ENCODE results near the gene BTBD6. TPM values are rescaled to one million over a fixed set of nuclear protein-coding genes. Genes with fewer than 3 reads are reported as not detected.

BTBD6 gene
- total RNA-seq, 1 experiment from 2014 or later: 16.2 TPM

DNA sequence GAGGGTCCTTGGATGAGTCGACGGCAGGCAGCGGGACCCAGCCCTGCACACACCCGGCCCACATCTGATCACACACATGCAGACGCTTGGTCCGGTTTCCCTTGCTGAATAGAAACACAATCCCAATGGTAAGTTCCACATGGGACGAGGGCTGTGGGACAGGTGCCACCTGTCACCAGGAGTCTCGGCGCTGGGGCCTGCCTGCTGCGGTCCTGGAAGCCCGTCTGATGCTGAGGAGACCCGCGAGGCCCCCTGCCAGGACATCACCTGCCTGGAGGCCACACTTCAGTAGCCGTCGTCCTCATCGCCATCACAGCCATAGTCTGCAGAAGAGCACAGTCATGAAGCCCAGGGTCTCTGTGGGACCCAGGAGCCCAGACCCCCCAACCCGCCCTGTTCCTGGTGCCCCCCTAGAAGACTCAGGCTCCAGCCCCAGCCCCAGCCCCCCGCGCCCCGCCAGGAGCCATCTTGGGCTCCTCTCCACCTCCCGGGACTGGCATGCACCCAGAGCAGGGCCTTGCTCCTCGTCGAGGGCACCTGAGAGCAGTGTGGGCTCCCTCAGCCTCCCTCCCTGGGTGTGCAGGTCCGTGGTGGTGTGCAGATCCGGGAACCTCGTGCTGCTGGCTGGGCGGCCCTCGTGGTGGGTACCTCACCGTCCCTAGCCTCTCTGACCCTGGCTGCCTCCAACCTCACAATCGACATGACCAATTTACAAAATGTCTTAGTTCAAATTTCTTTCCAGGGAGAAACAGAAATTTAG is 37.9 kb upstream of the BTBD6 start:
- DNase-seq (ENCODE audit: extremely low read depth, low read depth): no peak

DNA sequence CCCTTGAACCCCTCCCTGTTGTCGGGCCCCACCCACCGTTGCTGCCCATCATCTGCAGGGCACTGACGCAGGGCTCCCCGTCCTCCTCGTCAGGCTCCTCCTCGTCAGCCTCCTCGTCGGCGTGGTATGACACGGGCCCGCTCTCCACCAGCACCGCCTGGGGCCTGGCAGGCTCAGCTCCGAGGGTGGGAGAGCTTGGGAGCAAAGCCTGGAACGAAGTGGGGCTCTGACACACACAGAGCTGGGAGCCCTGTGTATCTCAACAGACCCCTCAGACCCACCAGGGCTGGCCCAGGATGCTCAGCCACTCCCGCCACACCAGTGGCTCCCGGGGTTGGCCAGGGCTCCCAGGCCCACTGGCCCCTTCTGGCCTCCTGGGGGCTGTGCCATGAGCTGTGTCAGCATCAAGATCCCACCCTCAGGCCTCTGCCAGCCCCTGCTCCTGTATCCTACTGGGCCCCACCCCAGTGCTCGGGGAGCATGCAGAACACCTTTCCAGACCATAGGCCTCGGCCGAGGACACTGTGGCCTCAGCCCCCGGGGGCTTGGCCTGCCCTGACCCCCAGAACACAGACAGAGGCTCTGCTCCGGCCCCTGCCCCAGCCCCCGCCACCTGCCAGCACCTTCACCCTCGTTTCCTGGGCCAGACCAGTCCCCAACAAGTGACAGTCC is 37.1 kb upstream of the BTBD6 start:
- no peak for DNase-seq (ENCODE audit: extremely low read depth, low read depth)

DNA sequence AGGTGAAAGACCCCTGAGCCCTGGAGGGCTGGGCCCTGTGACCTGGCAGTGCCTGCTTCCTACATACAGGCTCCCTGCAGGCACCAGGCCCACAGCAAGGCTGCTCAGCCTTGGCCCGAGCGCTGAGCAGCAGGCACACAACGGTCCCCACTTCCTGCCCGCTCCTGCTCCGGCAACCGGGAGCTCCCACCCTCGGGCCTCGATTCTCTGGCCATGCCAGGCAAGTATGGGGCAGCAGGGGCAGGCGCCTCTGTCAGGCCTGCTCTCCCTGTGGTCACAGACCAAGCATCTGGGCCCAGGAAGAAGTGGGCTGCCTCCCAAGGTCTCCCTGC is 36.6 kb upstream of the BTBD6 start:
- no peak for DNase-seq (ENCODE audit: extremely low read depth, low read depth)

DNA sequence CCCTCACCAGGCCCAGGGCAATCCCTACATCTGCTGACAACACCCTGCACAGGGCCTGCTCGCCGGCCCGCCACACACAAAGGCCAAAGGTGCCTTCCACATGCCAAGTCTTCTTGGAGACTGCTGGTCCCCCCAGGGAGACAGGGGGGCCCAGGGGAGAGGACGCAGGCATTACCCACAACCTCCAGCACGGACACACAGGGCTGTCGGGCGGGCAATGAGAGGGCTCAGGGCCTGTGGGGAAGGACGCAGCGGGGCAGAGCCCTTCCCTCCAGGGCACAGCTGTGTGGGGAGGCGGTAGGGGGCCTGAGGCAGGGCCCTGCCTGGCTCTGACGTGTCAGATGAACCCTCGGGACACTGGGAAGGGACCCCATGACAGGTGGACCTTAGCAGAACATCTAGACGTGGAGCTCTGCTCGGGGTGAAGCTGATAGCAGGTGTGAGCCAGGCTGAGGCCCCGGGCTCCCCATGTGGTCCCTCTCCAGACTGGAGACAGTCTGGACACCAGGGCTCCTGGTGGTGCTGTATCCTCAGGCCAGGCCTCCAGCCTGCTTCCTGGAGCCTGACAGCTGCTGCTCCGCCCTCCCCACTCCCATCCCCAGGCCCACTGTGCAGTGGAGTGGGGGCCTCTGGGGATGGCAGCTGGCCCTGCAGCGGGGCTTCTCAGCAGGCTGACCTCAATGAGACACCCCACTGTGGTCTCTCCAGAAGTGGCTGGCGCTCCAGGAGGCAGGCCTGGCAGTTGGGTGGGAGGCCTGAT is 35.6 kb upstream of the BTBD6 start:
- no peak for DNase-seq (ENCODE audit: extremely low read depth, low read depth)

DNA sequence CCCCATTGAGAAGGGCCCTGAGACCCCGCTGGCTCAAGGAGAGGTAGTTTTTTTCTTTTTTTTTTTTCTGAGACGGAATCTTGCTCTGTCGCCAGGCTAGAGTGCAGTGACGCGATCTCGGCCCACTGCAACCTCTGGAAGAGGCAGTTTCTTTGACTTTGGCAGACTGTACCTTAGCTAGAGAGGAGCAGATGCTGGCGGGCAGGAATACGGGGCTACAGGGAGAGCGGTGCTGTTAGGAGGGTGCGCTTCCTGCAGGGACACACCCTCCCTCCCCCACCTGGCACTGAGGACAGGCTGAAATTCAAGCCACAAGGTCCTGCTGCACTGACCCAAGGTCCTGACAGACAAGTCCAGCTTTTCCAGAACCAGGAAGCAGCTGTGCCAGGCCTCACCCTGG is 35.0 kb upstream of the BTBD6 start:
- DNase-seq (ENCODE audit: extremely low read depth, low read depth): no peak

DNA sequence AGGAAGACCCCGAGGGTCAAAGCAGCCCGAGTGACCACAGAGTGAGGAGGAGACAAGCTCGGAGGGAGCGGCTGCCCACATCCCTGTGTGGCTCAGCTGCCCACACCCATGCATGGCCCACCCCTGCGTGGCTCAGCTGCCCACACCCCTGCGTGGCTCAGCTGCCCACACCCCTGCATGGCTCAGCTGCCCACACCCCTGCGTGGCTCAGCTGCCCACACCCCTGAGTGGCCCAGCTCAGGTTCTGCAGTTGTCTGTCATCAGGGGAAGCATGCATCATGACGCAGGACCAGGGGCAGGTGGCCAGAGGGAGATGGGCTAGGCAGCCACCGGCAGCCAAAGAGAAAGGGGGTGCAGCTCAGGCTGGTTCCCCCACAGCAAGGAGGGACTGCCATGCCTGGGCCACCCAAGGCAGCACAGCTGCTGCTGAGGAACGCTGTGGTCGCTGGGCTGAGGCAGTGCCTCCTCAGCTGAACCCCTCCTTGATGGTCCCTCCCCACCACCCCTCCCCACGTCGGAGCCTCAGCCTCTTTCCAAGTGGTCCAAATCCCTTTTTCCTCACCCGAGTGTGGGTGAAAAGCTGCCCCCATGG is 33.9 kb upstream of the BTBD6 start:
- DNase-seq (ENCODE audit: extremely low read depth, low read depth): no peak

DNA sequence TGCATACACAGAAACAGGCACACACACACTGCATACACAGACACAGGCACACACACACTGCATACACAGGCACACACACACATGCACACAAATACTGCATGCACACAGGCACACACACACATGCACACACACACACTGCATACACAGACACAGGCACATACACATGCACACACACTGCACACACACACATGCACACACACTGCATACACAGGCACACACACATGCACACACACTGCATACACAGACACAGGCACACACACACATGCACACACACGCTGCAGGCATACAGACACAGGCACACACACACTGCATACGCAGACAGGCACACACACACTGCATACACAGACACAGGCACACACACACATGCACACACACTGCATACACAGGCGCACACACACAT is 32.7 kb upstream of the BTBD6 start:
- DNase-seq (ENCODE audit: extremely low read depth, low read depth): no peak

DNA sequence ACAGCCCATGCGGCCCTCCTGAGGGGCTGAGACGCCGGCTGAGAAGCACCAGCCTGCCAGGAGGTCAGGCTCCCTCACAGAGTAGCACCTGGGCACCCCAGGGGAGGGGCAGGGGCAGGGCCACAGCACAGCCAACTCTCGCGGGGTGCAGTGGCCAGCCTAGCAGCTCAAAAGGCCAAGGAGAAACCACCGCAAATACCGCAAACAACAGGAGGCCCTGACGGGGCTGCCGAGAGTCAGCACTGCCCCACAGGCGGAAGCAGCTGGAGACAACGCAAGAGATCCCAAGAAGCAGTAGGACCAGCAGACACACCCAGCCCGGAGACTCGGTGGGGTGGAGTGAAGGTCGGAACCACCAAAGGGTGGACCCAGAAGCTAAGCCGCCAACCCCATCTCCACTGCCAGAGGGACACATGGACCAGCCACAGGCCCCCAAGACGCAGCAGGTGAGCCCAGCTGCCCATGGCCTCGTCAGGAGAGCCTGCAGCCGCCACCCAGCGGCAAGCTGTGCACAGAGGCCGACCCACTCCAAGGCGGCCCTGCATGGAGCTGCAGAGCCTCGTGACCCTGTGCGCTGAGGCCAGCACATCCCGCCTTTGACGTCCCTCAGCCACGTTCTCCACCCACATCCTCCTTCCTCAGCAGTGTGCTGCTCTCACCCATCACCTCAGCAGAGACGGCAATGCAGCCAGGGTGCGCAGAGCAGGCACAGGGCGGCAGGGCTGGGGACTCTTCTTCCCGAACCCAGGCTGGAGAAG is 31.7 kb upstream of the BTBD6 start:
- no peak for DNase-seq (ENCODE audit: extremely low read depth, low read depth)

DNA sequence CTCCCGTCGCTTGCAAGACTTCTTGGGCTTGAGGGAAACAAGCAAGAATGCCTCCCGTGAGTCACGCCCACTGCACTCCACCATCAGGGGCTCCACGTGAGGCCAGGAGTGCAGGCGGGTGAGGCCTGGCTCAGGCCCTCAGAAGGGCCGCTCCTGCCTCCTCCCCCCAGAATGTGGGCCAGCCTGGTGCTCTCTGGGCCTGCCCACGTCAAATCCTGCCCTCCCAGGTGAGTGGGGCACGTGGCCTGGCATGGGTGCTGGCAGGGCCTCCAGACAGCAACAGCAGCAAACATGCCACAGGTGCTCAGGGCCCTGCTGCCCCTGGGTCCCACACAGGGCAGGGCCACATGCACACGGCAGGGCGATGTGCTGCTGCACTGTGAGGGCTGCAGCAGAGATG is 30.6 kb upstream of the BTBD6 start:
- DNase-seq (ENCODE audit: extremely low read depth, low read depth): no peak

DNA sequence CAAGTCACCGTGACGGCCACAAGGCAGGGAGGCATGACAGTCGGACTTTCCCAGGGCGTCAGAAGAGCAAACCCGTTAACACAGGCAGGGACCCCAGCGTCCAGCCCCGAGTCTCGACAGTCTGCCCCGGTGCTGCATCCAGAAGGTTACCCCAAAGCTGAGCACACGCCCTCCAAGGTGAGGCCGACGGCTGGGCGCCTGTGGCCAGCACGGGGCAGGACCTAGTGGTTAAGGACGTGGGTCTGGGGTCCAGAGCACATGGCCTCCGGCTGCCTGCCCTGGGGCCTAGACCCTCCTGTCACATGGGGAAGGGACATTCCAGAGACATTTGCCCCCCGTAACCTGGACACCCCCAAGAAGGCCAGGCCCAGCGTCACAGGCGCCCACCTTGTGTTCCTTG is 29.7 kb upstream of the BTBD6 start:
- no peak for DNase-seq (ENCODE audit: extremely low read depth, low read depth)

DNA sequence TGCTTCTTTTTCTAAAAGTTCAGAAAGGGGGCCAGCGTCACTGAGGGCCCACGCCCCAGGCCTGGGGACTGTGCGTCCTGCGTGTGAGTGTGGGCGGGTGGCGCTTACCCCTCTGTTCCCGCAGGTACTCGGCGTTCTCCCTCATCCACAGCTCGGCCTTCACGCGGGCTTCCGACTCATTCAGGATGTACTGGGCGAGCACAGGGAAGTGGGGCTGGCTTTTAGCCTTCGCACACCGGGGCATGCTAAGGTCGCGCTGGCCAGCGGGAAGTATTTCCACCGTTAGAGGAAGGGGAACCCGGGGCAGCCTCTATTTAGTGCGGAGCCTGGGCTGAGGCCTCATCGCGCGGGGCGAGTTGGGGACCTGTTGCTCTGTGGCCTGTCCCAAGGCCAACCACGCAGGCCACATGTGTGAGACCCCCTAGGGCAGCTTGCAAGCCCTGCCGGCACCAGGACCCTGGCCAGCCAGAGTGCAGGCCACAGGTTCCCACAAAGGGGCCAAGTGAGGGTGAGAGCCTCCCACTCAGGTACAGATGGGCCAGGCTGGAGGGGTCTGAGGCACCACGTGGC is 29.2 kb upstream of the BTBD6 start:
- no peak for DNase-seq (ENCODE audit: extremely low read depth, low read depth)

DNA sequence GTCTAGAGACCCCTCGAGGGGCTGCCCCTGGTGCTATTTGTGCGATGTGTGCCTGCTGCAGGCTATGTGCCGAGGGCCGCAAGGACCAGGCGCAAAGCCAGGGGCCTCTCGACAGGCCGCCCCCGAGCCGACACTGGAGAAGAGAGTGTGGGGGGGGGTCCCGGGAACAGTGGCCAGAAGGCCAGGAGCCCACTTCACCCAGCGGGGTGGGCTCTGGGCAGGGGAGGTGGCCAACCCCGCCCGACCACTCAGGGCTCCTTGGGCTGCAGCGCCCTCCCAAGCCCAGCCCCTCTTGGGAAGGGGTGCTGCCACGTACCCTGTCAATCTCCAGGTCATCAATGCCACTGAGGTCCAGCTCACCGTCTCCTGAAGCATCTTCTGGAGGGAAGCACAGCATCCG is 28.6 kb upstream of the BTBD6 start:
- DNase-seq (ENCODE audit: extremely low read depth, low read depth): no peak

DNA sequence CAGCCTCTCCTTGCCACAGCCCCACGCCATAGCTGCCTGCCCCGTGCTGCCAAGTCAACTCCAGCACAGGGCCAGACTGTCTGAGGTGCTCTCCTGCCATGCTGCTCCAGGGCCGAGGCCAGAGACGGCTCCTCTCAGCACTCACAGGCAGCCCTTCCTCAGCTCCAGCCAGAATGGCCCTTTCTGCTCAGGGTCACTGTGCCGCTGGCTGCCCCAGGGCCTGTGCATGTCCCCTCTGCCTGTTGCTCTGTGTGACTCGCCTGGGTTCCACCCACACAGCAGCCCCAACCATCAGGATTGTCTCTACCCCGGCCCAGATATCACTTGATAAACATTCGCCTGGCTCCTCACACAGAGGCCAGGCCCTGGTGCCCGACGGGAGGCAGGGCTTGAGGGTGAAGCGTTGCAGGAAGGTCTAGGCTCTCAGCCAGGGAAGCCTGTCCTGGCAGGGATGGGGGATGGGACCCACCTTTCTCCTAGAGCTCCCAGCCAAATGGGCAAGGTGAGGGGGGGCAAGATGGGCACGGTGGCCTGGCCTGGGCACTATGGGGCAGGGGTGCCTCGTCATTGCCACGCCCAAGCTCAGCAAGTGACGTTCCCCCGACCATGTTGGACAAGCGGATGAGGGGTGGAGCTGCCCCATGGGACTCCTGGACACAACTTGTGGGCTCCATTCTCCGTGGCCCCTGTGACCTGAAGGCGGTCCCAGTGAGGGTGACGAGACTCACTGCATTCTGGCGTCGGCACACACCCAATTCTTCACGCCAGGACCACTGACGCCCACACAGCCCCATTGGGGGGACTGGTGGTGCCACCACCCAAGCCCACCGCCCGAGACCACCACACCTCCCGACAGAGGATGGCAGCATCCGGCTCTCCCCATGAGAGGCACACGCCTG is 27.4 kb upstream of the BTBD6 start:
- no peak for DNase-seq (ENCODE audit: extremely low read depth, low read depth)

DNA sequence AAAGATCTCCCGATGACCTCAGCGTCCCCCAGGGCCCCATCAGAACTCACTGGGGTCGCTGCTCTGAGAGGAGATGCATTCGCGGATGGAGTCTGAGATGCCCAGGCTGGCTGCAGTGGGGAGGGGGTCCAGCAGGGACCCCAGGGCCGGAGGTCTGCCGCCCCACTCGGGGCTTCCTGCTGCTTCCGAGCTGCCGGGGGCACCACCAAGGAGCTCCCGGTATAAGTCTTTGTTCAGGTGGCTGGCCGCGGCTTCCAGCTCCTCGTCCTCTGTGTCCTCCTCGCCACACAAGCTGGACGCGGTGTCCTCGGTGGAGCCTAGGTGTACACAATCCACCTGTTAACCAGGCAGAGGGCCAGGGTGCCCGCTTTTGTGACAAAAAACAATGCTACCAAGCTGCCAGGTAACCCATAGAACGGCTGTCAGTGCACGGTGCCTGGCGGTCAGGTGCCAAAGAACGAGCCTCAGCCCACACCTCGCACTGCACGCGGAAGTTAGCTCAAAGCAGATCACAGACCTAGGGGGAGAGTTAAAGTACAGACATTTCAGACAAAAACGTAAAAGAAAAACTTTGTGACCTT is 26.6 kb upstream of the BTBD6 start:
- no peak for DNase-seq (ENCODE audit: extremely low read depth, low read depth)

DNA sequence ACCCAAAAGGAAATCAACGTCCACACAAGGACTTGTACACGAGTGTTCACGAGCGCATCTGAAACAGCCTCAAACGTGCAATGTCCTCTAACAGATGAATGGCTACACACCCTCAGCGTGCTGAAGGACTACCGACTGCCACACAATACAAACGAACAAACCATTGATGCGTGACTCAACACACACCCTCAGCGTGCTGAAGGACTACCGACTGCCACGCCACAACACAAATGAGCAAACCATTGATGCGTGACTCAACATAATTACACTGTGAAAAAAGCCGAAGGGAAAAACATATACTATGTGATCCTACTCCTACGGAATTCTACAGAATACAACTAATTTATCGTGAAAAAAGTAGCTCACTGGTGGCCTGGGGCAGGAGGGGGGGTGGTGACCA is 25.1 kb upstream of the BTBD6 start:
- DNase-seq (ENCODE audit: extremely low read depth, low read depth): no peak

DNA sequence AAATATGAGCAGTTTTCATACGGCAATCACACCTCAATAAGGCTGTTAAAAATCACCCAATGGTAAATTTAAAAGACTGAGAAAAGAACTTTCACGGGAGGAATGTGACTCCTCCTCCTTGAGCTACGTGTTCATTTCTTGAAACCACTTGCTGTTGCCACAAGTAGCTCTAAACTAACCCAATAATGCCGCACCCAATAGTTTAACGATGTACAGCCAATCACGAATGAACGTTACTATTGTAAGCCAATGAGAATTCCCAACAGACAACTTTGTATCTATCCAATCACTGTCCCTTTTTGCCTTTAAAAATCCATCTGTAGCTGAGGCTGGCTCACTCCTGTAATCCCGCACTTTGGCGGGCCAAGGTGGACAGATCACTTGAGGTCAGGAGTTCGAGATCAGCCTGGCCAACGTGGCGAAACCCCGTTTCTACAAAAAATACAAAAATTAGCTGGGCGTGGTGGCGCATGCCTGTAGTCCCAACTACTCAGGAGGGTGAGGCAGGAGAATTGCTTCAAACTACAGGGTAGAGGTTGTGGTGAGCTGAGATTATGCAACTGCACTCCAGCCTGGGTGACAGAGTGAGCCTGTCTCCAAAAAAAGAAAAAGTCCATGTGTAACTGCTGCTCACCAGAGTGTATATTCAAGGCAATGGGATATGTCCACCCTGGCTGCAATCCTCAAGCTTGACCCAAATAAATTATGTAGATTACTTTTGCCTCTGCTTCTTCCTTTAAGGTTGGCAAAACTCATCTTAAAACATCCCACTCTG is 24.4 kb upstream of the BTBD6 start:
- no peak for DNase-seq (ENCODE audit: extremely low read depth, low read depth)

DNA sequence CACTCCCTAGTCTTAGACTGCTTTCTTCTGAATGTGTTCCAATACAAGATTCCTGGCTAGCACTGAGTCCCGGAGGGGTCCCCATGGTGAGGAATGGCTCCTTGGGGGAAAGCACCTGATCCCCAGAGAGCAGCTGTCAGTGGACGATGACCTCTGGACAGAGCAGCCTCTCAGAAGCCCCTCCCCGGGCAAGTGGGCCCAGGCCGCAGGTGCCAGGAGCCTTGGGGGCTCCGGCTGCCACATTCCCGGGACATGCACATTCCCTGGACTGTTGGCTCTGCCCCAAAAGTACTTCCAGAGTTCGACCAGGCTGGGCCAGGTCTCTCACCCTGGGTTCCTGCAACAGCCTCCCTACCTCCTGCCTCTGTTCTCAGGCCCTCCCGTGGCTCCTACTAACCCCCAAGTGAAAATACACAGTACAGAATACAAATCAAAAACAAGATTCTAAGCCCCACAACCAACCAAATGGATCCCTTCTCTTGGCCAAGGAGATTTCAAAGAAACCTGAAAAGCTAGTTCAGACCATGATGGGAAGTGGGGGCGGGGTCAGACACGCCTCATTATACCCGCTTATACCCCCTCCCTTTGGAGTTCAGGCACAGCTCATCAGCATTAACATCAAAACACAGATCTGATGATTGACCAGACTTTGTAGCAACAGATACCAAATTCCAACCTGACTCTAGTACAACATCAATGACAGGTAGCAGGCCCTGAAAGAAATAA is 23.3 kb upstream of the BTBD6 start:
- DNase-seq (ENCODE audit: extremely low read depth, low read depth): no peak

DNA sequence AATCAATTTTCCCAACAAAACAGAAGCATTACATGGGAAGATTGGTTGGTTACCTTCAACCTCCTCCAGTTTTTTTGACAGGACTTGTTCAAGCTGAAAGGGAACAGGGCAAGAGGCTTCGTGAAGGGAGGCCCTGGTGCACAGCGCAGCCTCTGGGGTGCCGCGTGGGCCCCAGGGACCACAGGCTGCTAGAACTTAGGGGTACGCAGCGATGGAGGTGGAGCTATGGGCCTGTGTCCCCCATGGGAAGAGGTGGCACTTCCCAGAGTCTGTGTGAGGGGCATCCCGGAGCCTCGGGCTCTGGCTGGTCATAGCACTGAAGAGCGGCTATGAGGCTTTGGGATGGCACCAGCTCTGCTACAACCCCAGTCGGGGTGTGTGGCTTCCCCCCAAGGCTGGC is 22.1 kb upstream of the BTBD6 start:
- no peak for DNase-seq (ENCODE audit: extremely low read depth, low read depth)
